T47D (cell line): ENCODE data around the gene SLC7A10.

Source experiments
- DNase-seq, 2 experiments: peaks; one replicate each; pipeline versions ENCODE4 v3.0.0 to v3.0.0-alpha.2; 2011 to 2012; ENCODE audit warnings: low read depth in 1 of 2, low spot score in 1 of 2
- JUND ChIP-seq: IDR thresholded peaks from 2 replicates; pipeline ENCODE4 v1.6.1; 2012; ENCODE audit warnings: low read depth
- in situ Hi-C: cut with HindIII; loops from 2 replicates; pipeline ENCODE4 v1.10.0; 2016; ENCODE audit warnings: low sequenced_read_pairs, low pct_unique_long_range_greater_than_20kb

Gene SLC7A10

DNA sequence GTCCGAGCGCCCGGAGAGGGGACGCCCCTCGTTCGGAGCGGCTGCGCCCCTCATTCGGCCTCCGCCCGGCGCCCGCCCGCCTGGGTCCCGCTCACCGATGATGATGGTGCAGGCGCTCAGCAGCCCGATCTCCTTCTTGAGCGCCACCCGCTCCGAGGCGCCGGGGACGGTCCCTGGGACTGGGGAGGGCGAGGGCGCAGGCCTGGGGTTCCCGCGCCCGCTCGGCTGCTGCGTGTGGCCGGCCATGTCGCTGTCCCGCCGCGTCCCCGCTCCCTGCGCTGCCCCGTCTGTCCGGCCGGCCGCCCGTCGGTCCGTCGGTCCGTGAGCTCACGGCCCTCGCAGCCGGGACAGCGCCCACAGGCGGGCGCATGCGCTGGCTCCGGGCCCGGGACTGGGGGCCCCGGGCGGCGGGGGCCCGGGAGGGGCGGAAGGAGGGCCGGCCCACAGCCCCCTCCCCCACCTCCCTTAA lies at the start of gene SLC7A10:
TSS of gene SLC7A10 (minus strand) at position 393 of the 469 bp plus-strand sequence. CDS start at position 246, 147 bp downstream.
- DNase-seq = no peak
- in situ Hi-C loops = no loop called here
- no peak for TF ChIP-seq JUND

- DNase-seq = no peak
- no peak for TF ChIP-seq JUND
- in situ Hi-C loops = no loop called here
Observed at GRCh38 chr19:33274663-33275558, 49.3 kb upstream of the SLC7A10 start.

- peak; percentile 69 to 71 for DNase-seq
- TF ChIP-seq JUND = no peak
- in situ Hi-C loops = no loop called here
Observed at GRCh38 chr19:33273881-33274662, 48.4 kb upstream of the SLC7A10 start.

- no peak for DNase-seq
- in situ Hi-C loops = no loop called here
- TF ChIP-seq JUND = no peak
Observed at GRCh38 chr19:33273065-33273736, 47.6 kb upstream of the SLC7A10 start.

DNA sequence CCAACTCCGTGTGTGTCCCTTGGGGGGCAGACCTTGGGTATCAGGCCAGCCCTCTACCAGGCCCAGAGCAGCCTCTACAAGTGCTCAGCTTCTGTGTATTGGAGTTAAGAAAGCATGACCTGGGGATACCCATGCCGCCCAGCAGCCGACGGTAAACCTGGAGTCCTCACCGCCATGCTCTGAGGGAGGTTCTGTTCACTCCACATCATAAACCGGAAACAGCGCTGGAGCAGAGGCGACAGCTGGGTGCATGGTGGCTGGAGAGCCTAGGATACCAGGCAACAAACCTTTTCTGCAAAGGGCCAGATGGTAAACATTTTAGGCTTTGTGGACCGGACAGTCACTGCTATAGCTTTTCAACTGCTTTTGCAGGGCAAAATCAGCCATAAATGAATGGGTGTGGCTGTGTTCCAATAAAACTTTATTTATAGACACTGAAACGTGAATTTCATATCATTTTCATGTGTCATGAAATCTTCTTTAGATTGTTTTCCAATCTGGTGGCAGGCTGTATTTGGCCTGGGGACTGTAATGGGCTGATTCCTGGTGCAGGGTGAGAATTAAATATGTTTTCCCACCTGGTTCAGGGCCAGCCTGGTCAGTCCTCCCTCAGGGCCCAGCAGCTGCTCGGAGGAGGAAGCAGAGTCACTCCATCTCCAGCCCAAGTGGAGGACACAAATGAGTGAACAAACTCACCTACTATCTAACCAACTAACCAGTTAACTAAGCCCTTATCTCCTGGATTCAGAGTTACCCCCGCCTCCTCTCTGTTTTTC lies 45.8 kb upstream of the SLC7A10 start:
- in situ Hi-C loops = no loop called here
- no peak for TF ChIP-seq JUND
- DNase-seq = no peak

GRCh38 chr19:33270769-33271168 lies 45.1 kb upstream of the SLC7A10 start:
- DNase-seq = no peak
- TF ChIP-seq JUND = no peak
- in situ Hi-C loops = no loop called here

DNA sequence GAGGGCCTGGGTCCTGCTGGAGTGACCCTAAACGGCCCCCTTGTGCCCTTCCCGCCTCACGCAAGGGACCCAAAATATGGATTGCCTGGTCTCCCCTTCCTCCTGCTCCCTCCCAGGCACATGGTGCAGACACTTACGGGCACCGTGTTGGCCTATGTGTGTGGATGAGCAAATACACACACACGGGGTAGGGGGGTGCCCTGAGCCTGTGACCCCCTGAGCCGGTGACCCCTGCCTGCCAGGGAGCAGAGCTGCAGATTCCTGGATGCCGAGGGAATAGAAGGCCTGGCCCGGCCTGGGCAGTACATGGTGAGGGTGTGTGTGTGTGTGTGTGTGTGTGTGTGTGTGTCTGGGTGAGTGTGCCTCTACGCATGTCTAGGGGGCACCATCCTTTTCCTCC lies 43.4 kb upstream of the SLC7A10 start:
- in situ Hi-C loops = no loop called here
- DNase-seq = no peak
- TF ChIP-seq JUND = no peak

GRCh38 chr19:33268162-33268991 lies 42.7 kb upstream of the SLC7A10 start:
- no peak for TF ChIP-seq JUND
- in situ Hi-C loops = no loop called here

GRCh38 chr19:33267706-33268105 lies 42.1 kb upstream of the SLC7A10 start:
- no peak for TF ChIP-seq JUND
- in situ Hi-C loops = no loop called here
- DNase-seq = no peak

More at GRCh38 chr19:33268162-33268991, 42.7 kb upstream of the SLC7A10 start:
- no peak for DNase-seq

- DNase-seq = no peak
- TF ChIP-seq JUND = no peak
- in situ Hi-C loops = no loop called here
Observed at GRCh38 chr19:33266974-33267484, 41.4 kb upstream of the SLC7A10 start.
